Stimulated activated CD4-positive, alpha-beta T cell treated with anti-CD3 and anti-CD28 coated beads, Interleukin-4, amount 100 ng/mL, for 24 hours (primary cell): Measurements from ENCODE around the gene EME1.

Experiments
- DNase-seq: peaks from one replicate; pipeline ENCODE4 v3.0.0-alpha.2; 2020

The EME1 gene

DNA sequence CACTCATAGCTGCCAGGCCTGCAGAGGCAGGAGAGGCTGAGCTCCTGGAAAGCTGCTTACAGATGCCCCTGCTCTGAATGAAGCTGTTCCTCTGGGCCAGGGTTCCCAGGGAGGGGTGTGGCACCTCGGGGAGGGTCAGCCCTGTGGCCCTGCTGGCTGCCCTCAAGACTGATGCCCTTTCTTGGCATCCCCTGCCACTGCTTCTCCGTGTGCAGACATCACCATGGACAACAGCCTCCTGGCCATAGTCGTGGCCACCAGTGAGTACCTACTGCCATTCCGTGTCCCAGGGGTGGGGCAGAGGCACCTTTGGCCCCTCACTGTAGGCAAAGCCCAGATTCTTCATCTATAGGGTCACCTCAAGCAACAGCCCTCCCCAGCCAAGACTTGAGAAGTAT is 9.0 kb upstream of the EME1 start:
- DNase-seq, result no peak

DNA sequence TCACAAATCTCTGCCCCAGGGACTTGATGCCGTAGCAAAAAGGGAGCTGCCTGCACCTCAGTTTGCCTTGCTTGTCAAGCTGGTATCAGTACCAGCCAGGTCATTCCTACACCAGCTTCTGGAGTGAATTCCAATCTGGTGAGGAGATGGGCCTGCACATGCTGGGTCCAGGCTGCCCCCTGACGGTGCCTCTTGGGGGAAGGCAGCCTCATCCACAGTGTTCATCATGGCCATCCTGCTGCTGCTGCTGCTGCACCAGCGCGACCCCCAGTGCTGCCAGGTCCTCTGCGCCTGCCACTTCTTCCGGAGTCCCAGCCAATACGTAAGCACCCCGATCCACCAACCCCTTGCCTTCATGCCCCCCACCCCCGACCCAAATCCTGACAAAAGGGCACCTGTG is 8.3 kb upstream of the EME1 start:
- no peak for DNase-seq

DNA sequence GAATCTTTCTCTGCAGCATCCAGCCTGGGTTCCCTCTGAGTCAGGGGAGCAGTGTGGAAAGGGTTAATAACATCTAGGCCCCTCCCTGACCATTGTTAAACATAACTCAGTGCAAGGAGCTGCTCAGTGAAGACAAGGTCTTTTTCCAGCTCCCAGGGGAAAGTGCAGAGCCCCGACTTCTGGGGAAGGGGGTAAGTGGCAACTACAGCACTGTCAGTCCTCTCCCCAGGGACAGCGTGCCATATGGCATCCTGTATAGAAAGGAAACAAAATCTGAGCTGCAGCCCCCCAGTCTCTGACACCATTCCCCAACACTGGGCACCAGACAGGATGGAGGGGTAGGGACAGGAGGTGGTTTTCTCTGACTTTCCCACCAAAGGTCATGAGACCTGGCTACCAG is 7.9 kb upstream of the EME1 start:
- no peak for DNase-seq

GRCh38 chr17:50365649-50366393 is 7.2 kb upstream of the EME1 start:
- no peak for DNase-seq

DNA sequence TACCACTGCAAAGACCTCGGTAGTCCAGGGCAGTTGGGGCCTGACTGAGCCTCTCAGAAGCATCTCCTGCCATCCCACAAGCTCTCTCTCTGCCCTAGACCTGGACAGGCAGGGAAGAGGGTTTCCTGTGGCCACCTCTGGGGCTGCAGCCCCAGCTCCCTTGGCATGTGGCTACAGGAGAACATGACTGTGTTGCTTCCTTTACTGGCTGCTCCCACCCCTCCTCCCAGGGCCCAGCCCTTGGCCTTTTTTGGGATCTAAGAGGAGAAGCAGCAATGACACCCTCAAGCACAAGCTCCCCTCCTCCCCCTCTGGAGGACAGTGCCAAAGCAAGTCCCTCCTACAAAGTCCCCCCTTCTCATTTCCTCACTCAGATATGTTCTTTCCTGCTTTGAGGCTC is 5.6 kb upstream of the EME1 start:
- no peak for DNase-seq

- DNase-seq, result no peak
Observed at GRCh38 chr17:50370052-50370451, 3.0 kb upstream of the EME1 start.

- DNase-seq, result no peak
Observed at GRCh38 chr17:50371526-50371925, 1.5 kb upstream of the EME1 start.

DNA sequence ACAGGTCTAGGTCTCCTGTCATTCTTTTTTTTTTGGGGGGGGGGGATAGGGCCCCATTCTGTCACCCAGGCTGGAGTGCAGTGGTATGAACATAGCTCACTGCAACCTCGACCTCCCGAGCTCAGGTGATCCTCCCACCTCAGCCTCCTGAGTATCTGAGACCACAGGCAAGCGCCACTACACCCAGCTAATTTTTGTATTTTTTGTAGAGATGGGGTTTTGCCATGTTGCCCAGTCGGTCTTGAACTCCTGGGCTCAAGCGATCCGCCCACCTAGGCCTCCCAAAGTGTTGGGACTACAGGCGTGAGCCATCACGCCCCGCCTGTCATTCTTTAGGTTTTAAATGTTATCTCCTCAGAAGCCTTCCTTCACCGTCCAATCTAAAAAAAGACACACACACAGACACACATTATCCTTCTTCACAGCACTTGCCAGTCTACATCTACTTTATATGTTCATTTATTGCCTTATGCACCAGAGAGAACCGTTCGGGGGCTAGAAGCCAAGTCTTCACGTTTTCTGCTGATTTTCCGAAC is 739 bp upstream of the EME1 start:
- DNase-seq, result no peak

DNA sequence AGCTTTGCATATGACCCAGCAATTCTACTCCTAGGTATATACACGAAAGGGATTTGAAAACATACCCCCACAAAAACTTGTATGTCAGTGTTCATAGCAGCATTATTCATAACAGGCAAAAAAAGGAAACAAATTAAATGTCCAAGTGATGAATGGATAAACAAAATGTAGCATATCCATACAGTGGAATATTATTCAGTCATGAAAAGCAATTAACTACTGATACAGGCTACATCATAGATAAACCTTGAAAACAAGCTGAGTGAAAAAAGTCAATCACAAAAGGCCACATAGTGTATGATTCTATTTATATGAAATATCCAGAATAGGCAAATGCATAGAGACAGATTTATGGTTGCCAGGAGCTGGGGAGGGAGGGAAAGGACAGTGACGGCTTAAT is 676 bp downstream of the EME1 start:
- no peak for DNase-seq

GRCh38 chr17:50375858-50376538 is 3.0 kb downstream of the EME1 start:
- no peak for DNase-seq

DNA sequence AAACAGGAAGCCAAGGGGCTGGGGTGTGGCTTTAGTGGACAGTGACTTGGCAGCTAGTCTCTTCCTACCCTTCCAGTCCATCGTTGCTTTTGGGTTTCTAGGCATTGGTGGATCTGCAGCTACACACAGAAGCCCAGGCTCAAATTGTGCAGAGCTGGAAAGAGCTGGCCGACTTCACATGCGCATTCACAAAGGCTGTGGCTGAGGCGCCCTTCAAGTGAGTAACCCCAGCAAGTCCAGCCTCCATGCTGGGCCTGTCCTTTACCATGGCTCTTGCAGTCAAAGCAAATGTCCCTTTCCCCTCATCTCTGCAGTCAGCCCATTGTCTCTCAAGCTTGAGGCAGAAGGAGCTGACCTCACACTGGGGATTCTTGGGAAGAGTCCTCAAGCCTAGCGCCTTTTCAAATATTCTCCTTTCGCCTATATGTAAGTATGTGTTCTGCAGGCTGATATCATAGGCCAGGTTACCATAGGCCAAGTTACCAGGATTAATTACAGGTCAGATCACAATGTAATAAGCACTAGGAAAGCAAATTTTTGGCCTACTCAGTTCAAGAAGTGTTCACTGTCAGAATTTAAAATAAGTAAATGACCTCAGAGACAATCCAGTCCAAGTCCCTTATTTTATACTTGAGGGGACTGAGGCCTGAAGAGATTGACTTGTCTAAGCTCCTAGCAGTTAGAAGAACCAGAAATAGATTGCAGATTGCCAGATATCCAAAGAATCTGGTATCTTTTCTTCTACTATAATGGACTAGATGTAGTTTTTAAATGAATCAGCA is 6.5 kb downstream of the EME1 start:
- DNase-seq, result no peak

DNA sequence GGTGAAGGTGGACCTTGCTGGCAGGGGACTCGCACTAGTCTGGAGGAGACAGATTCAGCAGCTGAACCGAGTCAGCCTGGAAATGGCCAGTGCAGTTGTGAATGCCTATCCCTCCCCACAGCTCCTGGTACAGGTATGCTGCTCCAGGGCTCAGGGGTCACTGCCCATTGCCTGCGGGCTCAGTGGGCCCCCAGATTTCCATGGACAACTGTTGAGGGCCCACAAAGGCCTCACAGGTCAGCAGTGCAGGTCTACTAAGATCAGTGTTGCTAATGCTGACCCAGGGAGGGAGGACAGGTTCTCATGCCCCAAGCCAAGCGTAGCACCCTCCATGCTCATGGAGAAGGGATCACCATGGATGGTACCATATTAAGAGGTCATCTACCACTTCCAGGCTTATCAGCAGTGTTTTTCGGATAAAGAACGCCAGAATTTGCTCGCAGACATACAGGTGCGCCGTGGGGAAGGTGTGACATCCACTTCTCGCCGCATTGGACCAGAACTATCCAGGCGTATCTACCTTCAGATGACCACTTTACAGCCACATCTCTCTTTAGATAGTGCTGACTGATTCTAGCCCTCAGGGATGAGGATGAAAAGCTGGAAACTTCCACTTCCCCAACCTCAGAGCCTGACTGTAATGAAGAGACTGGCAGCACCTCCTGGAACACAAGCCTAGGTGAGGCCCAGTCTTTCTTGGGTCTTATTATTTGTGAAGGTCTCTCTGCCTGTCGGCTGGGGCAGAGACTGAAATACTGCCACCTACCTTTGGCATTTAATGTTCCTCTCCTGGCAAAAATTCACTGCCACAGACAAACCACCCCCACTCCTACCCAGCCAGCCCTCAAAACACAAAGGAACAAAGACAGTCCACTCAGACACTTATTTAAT is 7.6 kb downstream of the EME1 start:
- DNase-seq, result no peak

GRCh38 chr17:50381260-50381815 is 8.3 kb downstream of the EME1 start:
- no peak for DNase-seq

GRCh38 chr17:50381920-50382319 is 8.9 kb downstream of the EME1 start:
- DNase-seq, result no peak

DNA sequence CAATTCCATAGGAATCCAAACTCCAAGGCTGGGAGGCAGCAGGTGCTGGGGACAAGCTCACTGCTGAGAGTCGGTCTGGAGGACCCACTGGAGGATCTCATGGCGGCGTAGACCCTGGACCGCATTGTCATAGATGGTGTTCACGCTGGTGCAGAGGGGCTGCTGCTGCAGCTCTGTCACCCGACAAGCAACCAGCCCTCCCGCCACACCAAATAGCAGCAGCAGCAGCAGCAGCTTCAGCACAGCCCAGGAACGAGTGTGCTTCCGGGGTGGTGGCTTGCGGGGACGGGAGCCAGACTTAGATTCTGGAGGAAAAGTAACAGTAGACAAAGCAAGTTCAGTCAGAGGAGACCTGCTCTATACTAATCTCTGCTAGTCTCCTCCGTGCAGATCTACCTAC is 9.9 kb downstream of the EME1 start:
- no peak for DNase-seq

DNA sequence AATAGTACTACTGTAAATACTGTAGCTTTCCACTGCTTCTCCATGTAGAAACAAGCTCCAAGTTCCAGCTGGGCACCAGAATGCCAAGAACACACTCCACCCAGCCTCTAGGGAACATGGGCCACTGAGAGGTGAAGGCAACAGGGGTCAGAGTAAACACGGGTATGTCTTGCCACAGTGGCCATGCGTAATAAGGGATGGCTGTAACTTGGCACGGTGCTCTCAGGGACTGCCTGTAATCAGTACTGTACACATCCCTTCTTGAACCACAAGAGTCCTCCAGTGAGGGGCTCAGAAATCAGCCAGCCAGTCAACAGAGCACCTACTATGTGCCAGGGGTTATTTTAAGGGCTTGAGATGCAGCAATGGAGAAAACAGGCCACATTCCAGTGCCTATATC is 13.5 kb downstream of the EME1 start:
- no peak for DNase-seq

DNA sequence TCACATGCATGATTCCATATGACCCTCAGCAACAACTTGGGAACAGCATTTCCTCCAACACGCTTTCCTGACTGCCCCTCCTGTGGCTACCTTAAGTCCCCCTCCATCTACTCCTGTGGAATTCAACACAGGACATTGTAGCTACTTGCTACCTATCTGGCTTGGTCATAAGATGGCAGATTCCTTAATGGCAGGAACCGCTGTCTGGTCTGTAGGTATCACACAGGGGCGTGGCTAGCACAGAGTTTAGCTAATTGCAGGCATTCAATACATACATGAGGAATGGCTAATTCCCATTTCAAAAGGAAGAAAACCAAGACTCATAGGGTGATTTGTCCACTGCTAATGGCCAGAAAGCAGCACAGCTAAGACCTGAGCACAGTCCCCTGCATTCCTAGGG is 15.7 kb downstream of the EME1 start:
- DNase-seq, result no peak

DNA sequence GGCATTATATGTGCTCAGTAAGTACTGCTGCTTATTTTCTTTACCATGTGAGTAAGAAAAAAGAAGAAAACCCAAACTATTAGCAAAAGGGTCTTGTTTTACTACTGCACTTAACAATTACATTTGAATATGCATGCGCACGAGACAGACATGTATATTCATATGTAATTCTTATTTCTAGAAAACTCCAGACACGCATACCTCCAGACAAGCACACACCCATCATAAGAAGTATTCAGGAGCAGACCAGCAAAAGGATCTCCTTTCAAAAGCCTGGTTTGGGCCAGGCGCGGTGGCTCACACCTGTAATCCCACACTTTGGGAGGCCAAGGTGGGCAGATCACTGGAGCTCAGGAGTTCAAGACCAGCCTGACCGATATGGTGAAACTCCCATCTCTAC is 16.5 kb downstream of the EME1 start:
- DNase-seq, result no peak

- no peak for DNase-seq
Observed at GRCh38 chr17:50392621-50393020, 19.6 kb downstream of the EME1 start.

DNA sequence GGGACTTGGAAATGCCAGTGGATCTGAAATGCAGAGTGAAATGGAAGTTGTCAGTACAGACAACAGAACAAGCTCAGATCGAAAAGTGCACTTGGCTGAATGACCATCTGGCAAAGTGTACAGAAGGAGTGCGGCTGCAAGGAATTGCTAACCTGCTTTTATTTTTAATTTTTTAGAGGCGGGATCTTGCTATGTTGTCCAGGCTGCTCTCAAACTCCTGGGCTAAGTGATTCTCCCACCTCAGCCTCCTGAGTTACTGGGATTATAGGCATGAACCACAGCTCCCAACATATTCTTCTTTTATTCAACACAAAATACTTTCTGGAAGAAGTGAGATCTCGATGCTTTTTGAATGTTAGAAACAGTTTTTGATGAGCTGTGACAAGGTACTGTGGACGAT is 20.7 kb downstream of the EME1 start:
- DNase-seq, result no peak

DNA sequence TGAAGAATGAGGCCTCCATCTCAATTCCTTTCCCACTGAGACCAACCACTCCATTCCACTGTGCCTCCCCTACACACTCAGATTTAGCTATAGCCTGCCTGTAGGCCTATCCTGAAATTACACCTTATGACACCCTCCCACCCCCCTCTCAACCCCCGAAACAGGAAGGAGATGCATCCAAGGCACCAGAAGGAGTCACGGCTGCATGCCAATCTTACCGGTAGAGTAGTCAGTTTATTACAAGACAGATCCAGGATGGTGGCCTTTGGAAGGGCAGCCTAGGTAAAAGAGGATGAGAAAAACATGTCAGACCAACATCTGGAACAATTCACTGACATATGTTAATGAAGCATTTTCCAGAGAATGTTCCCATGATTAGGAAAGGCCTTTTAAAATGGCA is 21.7 kb downstream of the EME1 start:
- DNase-seq, result no peak
